Stimulated activated CD4-positive, alpha-beta T cell treated with anti-CD3 and anti-CD28 coated beads, Interleukin-4, amount 100 ng/mL, for 48 hours (primary cell): ENCODE data around the gene AFF2.

Experiments
- DNase-seq, 2 donors: peaks; one replicate each; pipeline ENCODE4 v3.0.0-alpha.2; 2020; ENCODE audit warnings: low read depth in 2 of 2

Gene AFF2

GRCh38 chrX:148536961-148537360 lies 36.5 kb downstream of the AFF2 start:
- DNase-seq, result no peak

- DNase-seq, result no peak
Measured at GRCh38 chrX:148537556-148538182, 37.3 kb downstream of the AFF2 start.

- DNase-seq, result no peak
Measured at GRCh38 chrX:148538582-148538981, 38.2 kb downstream of the AFF2 start.

GRCh38 chrX:148540114-148540513 lies 39.7 kb downstream of the AFF2 start:
- DNase-seq, result no peak

- DNase-seq, result no peak
Measured at GRCh38 chrX:148540671-148541583, 40.5 kb downstream of the AFF2 start.

GRCh38 chrX:148541584-148541940 lies 41.1 kb downstream of the AFF2 start:
- DNase-seq, result no peak

GRCh38 chrX:148542481-148543255 lies 42.3 kb downstream of the AFF2 start:
- DNase-seq, result no peak

GRCh38 chrX:148552775-148553174 lies 52.4 kb downstream of the AFF2 start:
- DNase-seq, result no peak

- no peak for DNase-seq
Measured at GRCh38 chrX:148555101-148555500, 54.7 kb downstream of the AFF2 start.

GRCh38 chrX:148555571-148556243 lies 55.3 kb downstream of the AFF2 start:
- no peak for DNase-seq

- no peak for DNase-seq
Measured at GRCh38 chrX:148556498-148556897, 56.1 kb downstream of the AFF2 start.

GRCh38 chrX:148562846-148563245 lies 62.4 kb downstream of the AFF2 start:
- DNase-seq, result no peak

- no peak for DNase-seq
Measured at GRCh38 chrX:148567229-148567628, 66.8 kb downstream of the AFF2 start.

GRCh38 chrX:148567779-148568178 lies 67.4 kb downstream of the AFF2 start:
- no peak for DNase-seq

- DNase-seq, result no peak
Measured at GRCh38 chrX:148568763-148569162, 68.3 kb downstream of the AFF2 start.

- DNase-seq, result no peak
Measured at GRCh38 chrX:148572337-148572736, 71.9 kb downstream of the AFF2 start.

GRCh38 chrX:148573119-148573518 lies 72.7 kb downstream of the AFF2 start:
- DNase-seq, result no peak

- no peak for DNase-seq
Measured at GRCh38 chrX:148574237-148574973, 74.0 kb downstream of the AFF2 start.

GRCh38 chrX:148576396-148576795 lies 76.0 kb downstream of the AFF2 start:
- DNase-seq, result no peak

GRCh38 chrX:148577741-148578140 lies 77.3 kb downstream of the AFF2 start:
- DNase-seq, result no peak

- no peak for DNase-seq
Measured at GRCh38 chrX:148580016-148580415, 79.6 kb downstream of the AFF2 start.
